Measurements from ENCODE around the gene MRGPRX2.
A peak's percentile ranks its signal among the peaks of the same experiment; 100 is the strongest.

MRGPRX2 gene

GRCh38 chr11:19060629-19061028 is at the start of gene MRGPRX2:
MRGPRX2 (minus strand) TSS chr11:19060717; CDS start chr11:19056402, 4,315 bp downstream.
- no peak within 1 kb of the TSS for H3K4me3 Mint-ChIP-seq
- H3K27ac Mint-ChIP-seq, result peak within 1 kb of the TSS; percentile 9
- H3K4me1 Mint-ChIP-seq (ENCODE audit: low read depth), result peaks cover 20% of the 10 kb centered on the region
- no peaks in the 10 kb centered on the region for H3K9me3 Mint-ChIP-seq
- H3K36me3 Mint-ChIP-seq (ENCODE audit: low read depth), result no peaks in the 10 kb centered on the region
- H3K27me3 Mint-ChIP-seq (ENCODE audit: low read depth), result peaks cover 18% of the 10 kb centered on the region

- no peaks in the 10 kb centered on the region for H3K36me3 Mint-ChIP-seq (ENCODE audit: low read depth)
- H3K9me3 Mint-ChIP-seq, result no peaks in the 10 kb centered on the region
- no peak overlapping the region for H3K27ac Mint-ChIP-seq
- H3K4me3 Mint-ChIP-seq, result no peak overlapping the region
- peaks cover 16% of the 10 kb centered on the region for H3K27me3 Mint-ChIP-seq (ENCODE audit: low read depth)
- no peaks in the 10 kb centered on the region for H3K4me1 Mint-ChIP-seq (ENCODE audit: low read depth)
These were observed 49.8 kb upstream of the MRGPRX2 start for GRCh38 chr11:19110295-19110694.

DNA sequence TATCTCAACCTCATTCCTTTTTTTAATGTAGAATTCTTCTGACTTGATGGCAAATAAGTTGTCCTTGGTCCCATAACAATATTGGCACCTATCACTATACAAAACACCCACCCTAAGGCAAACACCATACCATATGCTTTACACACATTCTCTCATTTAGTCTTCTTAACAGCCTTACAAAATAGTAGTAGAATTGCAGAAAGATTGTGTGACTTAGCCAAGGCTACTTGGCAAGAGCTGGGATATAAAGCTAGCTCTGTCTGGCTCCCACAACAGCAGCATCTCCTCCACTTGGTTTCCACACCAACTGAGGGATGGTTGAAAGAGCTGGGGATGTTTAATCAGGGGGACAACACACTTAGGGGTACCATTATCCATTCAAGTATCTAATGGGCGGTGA is 46.6 kb upstream of the MRGPRX2 start:
- no peak overlapping the region for H3K27ac Mint-ChIP-seq
- H3K9me3 Mint-ChIP-seq, result no peaks in the 10 kb centered on the region
- no peaks in the 10 kb centered on the region for H3K4me1 Mint-ChIP-seq (ENCODE audit: low read depth)

GRCh38 chr11:19105011-19105410 is 44.5 kb upstream of the MRGPRX2 start:
- Mint-ChIP-seq H3K4me3 (no peak overlapping the region), H3K9me3 (peaks cover 3% of the 10 kb centered on the region), H3K27me3 (ENCODE audit: low read depth) (peaks cover 7% of the 10 kb centered on the region), H3K4me1 (ENCODE audit: low read depth) (no peaks in the 10 kb centered on the region), H3K27ac (no peak overlapping the region), H3K36me3 (ENCODE audit: low read depth) (no peaks in the 10 kb centered on the region)

More for the DNA sequence above, 46.6 kb upstream of the MRGPRX2 start:
- H3K36me3 Mint-ChIP-seq (ENCODE audit: low read depth), result no peaks in the 10 kb centered on the region
- H3K4me3 Mint-ChIP-seq, result no peak overlapping the region
- H3K27me3 Mint-ChIP-seq (ENCODE audit: low read depth), result peaks cover 7% of the 10 kb centered on the region

GRCh38 chr11:19102521-19102900 is 42.0 kb upstream of the MRGPRX2 start:
- no peaks in the 10 kb centered on the region for H3K4me1 Mint-ChIP-seq (ENCODE audit: low read depth)
- no peaks in the 10 kb centered on the region for H3K36me3 Mint-ChIP-seq (ENCODE audit: low read depth)
- peaks cover 13% of the 10 kb centered on the region for H3K27me3 Mint-ChIP-seq (ENCODE audit: low read depth)
- peaks cover 3% of the 10 kb centered on the region for H3K9me3 Mint-ChIP-seq
- H3K4me3 Mint-ChIP-seq, result no peak overlapping the region
- H3K27ac Mint-ChIP-seq, result no peak overlapping the region

GRCh38 chr11:19101796-19102520 is 41.4 kb upstream of the MRGPRX2 start:
- no peaks in the 10 kb centered on the region for H3K4me1 Mint-ChIP-seq (ENCODE audit: low read depth)
- H3K4me3 Mint-ChIP-seq, result no peak overlapping the region
- peaks cover 3% of the 10 kb centered on the region for H3K9me3 Mint-ChIP-seq
- no peaks in the 10 kb centered on the region for H3K36me3 Mint-ChIP-seq (ENCODE audit: low read depth)
- no peak overlapping the region for H3K27ac Mint-ChIP-seq
- peaks cover 16% of the 10 kb centered on the region for H3K27me3 Mint-ChIP-seq (ENCODE audit: low read depth)

- peaks cover 3% of the 10 kb centered on the region for H3K9me3 Mint-ChIP-seq
- H3K4me3 Mint-ChIP-seq, result no peak overlapping the region
- H3K27ac Mint-ChIP-seq, result no peak overlapping the region
- H3K4me1 Mint-ChIP-seq (ENCODE audit: low read depth), result no peaks in the 10 kb centered on the region
- peaks cover 20% of the 10 kb centered on the region for H3K27me3 Mint-ChIP-seq (ENCODE audit: low read depth)
- H3K36me3 Mint-ChIP-seq (ENCODE audit: low read depth), result no peaks in the 10 kb centered on the region
These were observed 40.4 kb upstream of the MRGPRX2 start for GRCh38 chr11:19100885-19101284.

DNA sequence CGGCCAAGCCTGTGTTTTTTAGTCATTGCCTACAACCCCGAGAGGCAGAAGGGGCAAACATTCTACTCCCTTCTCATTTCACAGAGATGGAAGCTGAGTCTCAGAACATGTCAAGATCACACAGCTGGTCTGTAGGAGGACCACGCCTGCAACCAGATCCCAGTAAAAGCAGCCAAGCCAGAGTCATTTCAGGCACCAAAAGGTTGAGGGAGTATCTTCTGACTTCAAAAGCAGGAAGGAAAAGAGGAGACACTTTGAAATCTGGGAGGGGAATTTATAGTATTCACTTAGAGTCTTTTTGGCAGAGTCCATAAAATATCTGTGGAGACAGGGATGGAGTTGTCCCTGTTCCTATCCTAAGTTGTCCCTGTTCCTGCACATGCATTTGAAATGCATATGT is 38.6 kb upstream of the MRGPRX2 start:
- Mint-ChIP-seq H3K36me3 (ENCODE audit: low read depth) (no peaks in the 10 kb centered on the region), H3K27ac (no peak overlapping the region), H3K4me1 (ENCODE audit: low read depth) (no peaks in the 10 kb centered on the region), H3K27me3 (ENCODE audit: low read depth) (peaks cover 26% of the 10 kb centered on the region), H3K4me3 (no peak overlapping the region), H3K9me3 (peaks cover 3% of the 10 kb centered on the region)

DNA sequence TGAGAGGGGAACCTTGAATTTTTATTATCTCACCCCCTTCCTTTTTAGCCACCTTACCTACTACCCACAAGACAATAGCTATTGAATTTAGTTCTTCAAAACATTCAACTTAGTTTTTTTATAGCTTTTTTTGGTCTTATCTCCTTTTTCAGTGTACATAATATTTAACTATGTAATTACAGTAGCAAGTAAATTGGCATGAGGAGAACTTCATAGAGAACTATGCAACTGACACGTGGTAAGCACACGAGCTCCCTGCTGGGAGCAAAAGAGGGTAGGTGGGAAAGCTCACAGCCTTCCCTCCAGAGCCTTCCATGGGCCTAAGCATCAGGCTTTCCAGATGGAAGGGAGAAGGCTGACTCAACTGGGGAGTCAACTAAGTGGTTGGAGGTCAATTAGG is 34.3 kb upstream of the MRGPRX2 start:
- Mint-ChIP-seq H3K27ac (no peak overlapping the region), H3K4me3 (no peak overlapping the region), H3K36me3 (ENCODE audit: low read depth) (no peaks in the 10 kb centered on the region), H3K9me3 (no peaks in the 10 kb centered on the region), H3K27me3 (ENCODE audit: low read depth) (peaks cover 38% of the 10 kb centered on the region), H3K4me1 (ENCODE audit: low read depth) (no peaks in the 10 kb centered on the region)

DNA sequence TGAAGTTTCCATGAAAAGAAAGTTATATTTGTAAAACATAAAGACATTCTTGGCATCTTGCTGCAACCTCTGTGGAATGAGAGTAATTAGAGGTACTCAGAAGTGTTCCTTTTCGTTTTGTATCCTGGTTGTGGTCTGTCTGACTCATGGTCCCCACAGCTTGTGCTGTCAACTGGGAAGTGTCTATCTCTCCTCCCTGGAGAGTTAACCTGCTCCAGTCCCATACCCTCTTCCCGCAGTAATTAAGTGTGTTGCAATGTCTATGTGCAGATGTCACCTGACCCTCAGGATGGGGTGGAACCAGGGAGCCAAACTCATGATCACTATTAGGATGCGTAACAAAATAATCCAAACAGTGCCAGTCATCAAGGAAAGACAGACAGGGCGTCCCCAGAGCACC is 33.5 kb upstream of the MRGPRX2 start:
- Mint-ChIP-seq H3K4me1 (ENCODE audit: low read depth) (no peaks in the 10 kb centered on the region), H3K4me3 (no peak overlapping the region), H3K27me3 (ENCODE audit: low read depth) (peaks cover 34% of the 10 kb centered on the region), H3K9me3 (no peaks in the 10 kb centered on the region), H3K27ac (no peak overlapping the region), H3K36me3 (ENCODE audit: low read depth) (no peaks in the 10 kb centered on the region)

- Mint-ChIP-seq H3K27me3 (ENCODE audit: low read depth) (peaks cover 34% of the 10 kb centered on the region), H3K27ac (no peak overlapping the region), H3K36me3 (ENCODE audit: low read depth) (no peaks in the 10 kb centered on the region), H3K4me1 (ENCODE audit: low read depth) (no peaks in the 10 kb centered on the region), H3K4me3 (no peak overlapping the region), H3K9me3 (no peaks in the 10 kb centered on the region)
These were observed 32.3 kb upstream of the MRGPRX2 start for GRCh38 chr11:19092850-19093249.

DNA sequence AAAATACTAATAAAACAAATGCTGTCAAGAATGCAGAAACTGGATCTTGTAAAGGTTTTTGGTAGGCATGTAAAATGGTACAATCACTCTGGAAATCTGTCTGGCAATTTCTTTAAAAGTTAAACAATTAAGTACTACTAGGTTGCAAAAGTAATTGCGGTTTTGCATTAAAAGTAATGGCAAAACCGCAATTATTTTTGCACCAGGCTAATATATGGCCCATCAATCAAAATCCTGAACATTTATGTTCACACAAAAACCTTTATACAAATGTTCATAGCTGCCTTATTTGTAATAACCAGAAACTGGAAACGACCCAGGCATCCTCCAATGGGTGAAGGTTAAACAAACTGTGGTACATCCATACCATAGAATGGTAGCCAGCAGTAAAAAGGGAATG is 31.8 kb upstream of the MRGPRX2 start:
- H3K9me3 Mint-ChIP-seq, result no peaks in the 10 kb centered on the region
- peaks cover 30% of the 10 kb centered on the region for H3K27me3 Mint-ChIP-seq (ENCODE audit: low read depth)
- no peaks in the 10 kb centered on the region for H3K4me1 Mint-ChIP-seq (ENCODE audit: low read depth)

DNA sequence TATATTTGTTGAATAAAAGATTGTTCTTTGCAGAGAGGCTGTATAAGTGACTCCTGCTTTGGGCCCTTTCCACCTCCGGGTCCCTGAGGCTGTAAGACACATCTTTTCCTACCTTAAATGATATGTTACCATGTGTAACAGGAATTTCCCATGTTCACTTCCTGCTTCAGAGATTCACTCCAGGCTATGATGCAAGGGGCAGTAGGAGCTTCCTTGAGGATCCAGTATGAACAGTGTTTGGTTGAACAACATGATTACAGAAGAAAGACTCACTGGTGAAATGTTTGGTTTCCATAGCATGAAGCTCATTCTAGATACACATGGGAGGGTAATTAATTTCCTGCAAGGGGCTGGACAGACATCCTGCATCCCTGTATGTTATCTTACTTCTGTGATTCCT is 30.8 kb upstream of the MRGPRX2 start:
- H3K27me3 Mint-ChIP-seq (ENCODE audit: low read depth), result peaks cover 24% of the 10 kb centered on the region
- H3K4me1 Mint-ChIP-seq (ENCODE audit: low read depth), result no peaks in the 10 kb centered on the region
- no peaks in the 10 kb centered on the region for H3K9me3 Mint-ChIP-seq

More for the DNA sequence above, 31.8 kb upstream of the MRGPRX2 start:
- no peak overlapping the region for H3K4me3 Mint-ChIP-seq
- no peaks in the 10 kb centered on the region for H3K36me3 Mint-ChIP-seq (ENCODE audit: low read depth)
- no peak overlapping the region for H3K27ac Mint-ChIP-seq

GRCh38 chr11:19089421-19089820 is 28.9 kb upstream of the MRGPRX2 start:
- Mint-ChIP-seq H3K27ac (no peak overlapping the region), H3K27me3 (ENCODE audit: low read depth) (peaks cover 20% of the 10 kb centered on the region), H3K36me3 (ENCODE audit: low read depth) (no peaks in the 10 kb centered on the region), H3K4me3 (no peak overlapping the region), H3K4me1 (ENCODE audit: low read depth) (no peaks in the 10 kb centered on the region), H3K9me3 (no peaks in the 10 kb centered on the region)

More for the DNA sequence above, 30.8 kb upstream of the MRGPRX2 start:
- H3K36me3 Mint-ChIP-seq (ENCODE audit: low read depth), result no peaks in the 10 kb centered on the region
- no peak overlapping the region for H3K4me3 Mint-ChIP-seq
- no peak overlapping the region for H3K27ac Mint-ChIP-seq

DNA sequence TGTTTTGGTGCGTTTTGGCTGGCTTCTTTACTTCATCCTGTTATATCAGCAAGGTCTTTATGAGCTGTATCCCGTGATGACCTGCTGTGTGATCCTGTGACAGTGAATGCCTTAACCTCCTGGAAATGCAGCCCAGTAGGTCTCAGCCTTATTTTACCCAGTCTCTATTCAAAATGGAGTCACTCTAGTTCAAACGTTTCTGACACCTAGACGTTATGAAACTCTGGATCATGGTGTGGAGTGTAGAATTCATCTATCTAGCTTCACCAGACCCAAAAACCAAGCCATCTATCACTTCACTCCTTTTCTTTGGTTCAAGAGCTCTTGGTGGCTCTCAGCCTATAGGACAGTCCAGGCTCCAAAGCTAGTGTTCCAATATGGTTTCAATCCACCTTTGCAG is 28.3 kb upstream of the MRGPRX2 start:
- Mint-ChIP-seq H3K27me3 (ENCODE audit: low read depth) (peaks cover 17% of the 10 kb centered on the region), H3K36me3 (ENCODE audit: low read depth) (no peaks in the 10 kb centered on the region), H3K27ac (no peak overlapping the region), H3K4me1 (ENCODE audit: low read depth) (no peaks in the 10 kb centered on the region), H3K4me3 (no peak overlapping the region), H3K9me3 (no peaks in the 10 kb centered on the region)

- Mint-ChIP-seq H3K9me3 (no peaks in the 10 kb centered on the region), H3K36me3 (ENCODE audit: low read depth) (no peaks in the 10 kb centered on the region), H3K4me1 (ENCODE audit: low read depth) (no peaks in the 10 kb centered on the region), H3K27me3 (ENCODE audit: low read depth) (peaks cover 8% of the 10 kb centered on the region), H3K4me3 (no peak overlapping the region), H3K27ac (no peak overlapping the region)
These were observed 27.1 kb upstream of the MRGPRX2 start for GRCh38 chr11:19087658-19088057.

All from T-helper 1 cell treated with Interleukin-12 subunit alpha and Interleukin-12 subunit beta and Interleukin-4 antibody, amounts not matched to agents 30 μg/mL and 1 μg/mL, for 36 hours (primary cell).